Measurements from ENCODE around the gene RFTN1.

- TF ChIP-seq, protein P1, sequence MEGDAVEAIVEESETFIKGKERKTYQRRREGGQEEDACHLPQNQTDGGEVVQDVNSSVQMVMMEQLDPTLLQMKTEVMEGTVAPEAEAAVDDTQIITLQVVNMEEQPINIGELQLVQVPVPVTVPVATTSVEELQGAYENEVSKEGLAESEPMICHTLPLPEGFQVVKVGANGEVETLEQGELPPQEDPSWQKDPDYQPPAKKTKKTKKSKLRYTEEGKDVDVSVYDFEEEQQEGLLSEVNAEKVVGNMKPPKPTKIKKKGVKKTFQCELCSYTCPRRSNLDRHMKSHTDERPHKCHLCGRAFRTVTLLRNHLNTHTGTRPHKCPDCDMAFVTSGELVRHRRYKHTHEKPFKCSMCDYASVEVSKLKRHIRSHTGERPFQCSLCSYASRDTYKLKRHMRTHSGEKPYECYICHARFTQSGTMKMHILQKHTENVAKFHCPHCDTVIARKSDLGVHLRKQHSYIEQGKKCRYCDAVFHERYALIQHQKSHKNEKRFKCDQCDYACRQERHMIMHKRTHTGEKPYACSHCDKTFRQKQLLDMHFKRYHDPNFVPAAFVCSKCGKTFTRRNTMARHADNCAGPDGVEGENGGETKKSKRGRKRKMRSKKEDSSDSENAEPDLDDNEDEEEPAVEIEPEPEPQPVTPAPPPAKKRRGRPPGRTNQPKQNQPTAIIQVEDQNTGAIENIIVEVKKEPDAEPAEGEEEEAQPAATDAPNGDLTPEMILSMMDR (IDR thresholded peaks at IDR 0.05; ENCODE audit: extremely low read depth in 1 of 2, insufficient read depth in 1 of 2, low read depth in 1 of 2, low read length in 2 of 2), result no peak
- no peak for TF ChIP-seq EZH2 (IDR thresholded peaks at IDR 0.05; ENCODE audit: borderline replicate concordance, low read depth, low read length, severe bottlenecking)
- no peak for TF ChIP-seq POLR2A (IDR thresholded peaks at IDR 0.05; ENCODE audit: low read depth, low read length)
- TF ChIP-seq FOS (IDR thresholded peaks at IDR 0.05; ENCODE audit: borderline replicate concordance, insufficient read depth, low read length), result no peak
- no peak for TF ChIP-seq JUN (IDR thresholded peaks at IDR 0.05; ENCODE audit: borderline replicate concordance, insufficient read depth, insufficient read length, low read depth)
Measured at GRCh38 chr3:16326724-16327349, 186.7 kb downstream of the RFTN1 start.
